ENCODE results near the gene PDIA5.

The PDIA5 gene

DNA sequence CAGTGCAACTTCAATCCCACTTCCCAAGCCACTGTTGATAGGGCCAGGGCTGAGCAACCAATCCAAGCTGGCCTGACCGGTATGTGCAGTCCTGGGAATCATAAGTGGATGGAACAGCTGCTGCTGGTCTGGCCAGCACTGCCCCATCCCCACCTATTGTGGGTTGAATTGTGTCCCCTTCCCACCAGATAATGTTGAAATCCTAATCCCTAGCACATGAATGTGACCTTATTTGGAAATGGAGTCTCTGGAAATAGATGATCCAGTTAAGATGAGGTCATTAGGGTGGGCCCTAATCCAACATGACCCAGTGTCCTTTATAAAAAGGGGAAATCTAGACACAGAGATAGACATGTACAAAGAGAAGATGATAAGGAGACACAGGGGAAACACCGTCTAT lies 13.7 kb upstream of the PDIA5 start:
- Histone ChIP-seq H3K27ac (peak overlapping the region; percentile 36), H3K9me3 (ENCODE audit: severe bottlenecking) (no peaks in the 10 kb centered on the region), H3K27me3 (ENCODE audit: insufficient read depth, low read depth, severe bottlenecking) (no peaks in the 10 kb centered on the region), H3K36me3 (no peaks in the 10 kb centered on the region), H3K4me3 (ENCODE audit: low read depth, low read length) (no peak overlapping the region)
- DNase-seq: peak; percentile 70
- no peak for TF ChIP-seq CTCF (IDR thresholded peaks at IDR 0.05; ENCODE audit: low read depth, low read length)

- Histone ChIP-seq H3K9me3 (ENCODE audit: severe bottlenecking) (no peaks in the 10 kb centered on the region), H3K27ac (peak overlapping the region; percentile 36), H3K36me3 (no peaks in the 10 kb centered on the region), H3K4me3 (ENCODE audit: low read depth, low read length) (no peak overlapping the region), H3K27me3 (ENCODE audit: insufficient read depth, low read depth, severe bottlenecking) (no peaks in the 10 kb centered on the region)
- DNase-seq: no peak
- no peak for TF ChIP-seq CTCF (IDR thresholded peaks at IDR 0.05; ENCODE audit: low read depth, low read length)
Observed at GRCh38 chr3:123054109-123054778, 12.6 kb upstream of the PDIA5 start.

DNA sequence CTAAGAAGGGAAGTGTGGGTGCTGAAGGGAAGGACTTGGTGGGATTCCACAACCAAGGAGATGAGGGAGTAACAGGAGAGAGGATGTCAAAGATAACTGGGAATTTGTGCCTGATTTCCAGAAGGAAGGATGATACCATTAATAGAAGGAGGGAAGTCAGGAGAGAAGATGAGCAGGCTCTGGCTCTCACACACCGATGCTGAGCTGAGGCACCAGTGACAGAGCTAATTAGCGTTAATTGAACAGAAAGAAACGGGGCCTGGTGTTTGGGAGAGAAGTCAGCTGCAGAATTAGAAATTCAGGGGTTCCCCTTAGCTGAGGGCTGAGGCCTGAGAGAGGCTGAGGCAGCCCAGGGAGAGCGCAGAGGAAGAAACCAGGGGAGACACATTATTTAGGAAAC lies 11.9 kb upstream of the PDIA5 start:
- Histone ChIP-seq H3K4me3 (ENCODE audit: low read depth, low read length) (no peak overlapping the region), H3K36me3 (no peaks in the 10 kb centered on the region), H3K27me3 (ENCODE audit: insufficient read depth, low read depth, severe bottlenecking) (no peaks in the 10 kb centered on the region), H3K27ac (peak overlapping the region; percentile 32), H3K9me3 (ENCODE audit: severe bottlenecking) (no peaks in the 10 kb centered on the region)
- no peak for DNase-seq
- no peak for TF ChIP-seq CTCF (IDR thresholded peaks at IDR 0.05; ENCODE audit: low read depth, low read length)

DNA sequence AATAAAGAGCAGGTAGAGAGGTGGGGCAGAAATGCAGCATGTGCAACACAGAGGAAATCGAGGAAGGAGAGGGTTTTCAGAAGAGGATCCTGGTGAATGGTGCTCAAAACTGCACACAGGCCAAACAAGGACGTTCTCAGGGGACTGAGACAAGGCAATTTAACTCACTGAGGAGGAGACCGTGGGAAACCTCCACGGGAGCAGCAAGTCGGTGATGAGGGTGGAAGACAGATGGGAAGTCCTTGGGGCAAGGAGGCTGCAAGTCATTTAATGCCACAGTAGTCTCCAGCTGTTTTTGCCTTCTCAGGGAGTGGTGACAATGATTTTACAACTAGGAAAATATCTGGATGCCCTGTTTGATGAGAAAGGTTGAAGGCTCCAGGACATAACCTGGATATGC lies 11.5 kb upstream of the PDIA5 start:
- no peaks in the 10 kb centered on the region for H3K27me3 ChIP-seq (ENCODE audit: insufficient read depth, low read depth, severe bottlenecking)
- no peak for TF ChIP-seq CTCF (IDR thresholded peaks at IDR 0.05; ENCODE audit: low read depth, low read length)
- H3K9me3 ChIP-seq (ENCODE audit: severe bottlenecking): no peaks in the 10 kb centered on the region
- no peak overlapping the region for H3K4me3 ChIP-seq (ENCODE audit: low read depth, low read length)
- H3K27ac ChIP-seq: peak overlapping the region; percentile 32
- DNase-seq: no peak
- no peaks in the 10 kb centered on the region for H3K36me3 ChIP-seq

- no peaks in the 10 kb centered on the region for H3K27me3 ChIP-seq (ENCODE audit: insufficient read depth, low read depth, severe bottlenecking)
- DNase-seq: no peak
- no peaks in the 10 kb centered on the region for H3K9me3 ChIP-seq (ENCODE audit: severe bottlenecking)
- H3K27ac ChIP-seq: no peak overlapping the region
- TF ChIP-seq CTCF (IDR thresholded peaks at IDR 0.05; ENCODE audit: low read depth, low read length): no peak
- H3K4me3 ChIP-seq (ENCODE audit: low read depth, low read length): no peak overlapping the region
- no peaks in the 10 kb centered on the region for H3K36me3 ChIP-seq
Observed at GRCh38 chr3:123058505-123058904, 8.3 kb upstream of the PDIA5 start.

GRCh38 chr3:123060054-123060453 lies 6.8 kb upstream of the PDIA5 start:
- H3K27ac ChIP-seq: no peak overlapping the region
- no peak for TF ChIP-seq CTCF (IDR thresholded peaks at IDR 0.05; ENCODE audit: low read depth, low read length)
- H3K9me3 ChIP-seq (ENCODE audit: severe bottlenecking): no peaks in the 10 kb centered on the region
- DNase-seq: no peak
- H3K27me3 ChIP-seq (ENCODE audit: insufficient read depth, low read depth, severe bottlenecking): no peaks in the 10 kb centered on the region
- no peaks in the 10 kb centered on the region for H3K36me3 ChIP-seq
- H3K4me3 ChIP-seq (ENCODE audit: low read depth, low read length): no peak overlapping the region

Measured in WERI-Rb-1 (cell line).